OCI-LY7 (cell line): ENCODE results near the gene SCGB1D1. TPM values are rescaled to one million over a fixed set of nuclear protein-coding genes. Genes with fewer than 3 reads are reported as not detected.

Experiments
- BruUV-seq: library from RNA; stranded (reverse); fragments of 400-500 nt; replicated peaks from 2 replicates; lab custom pipeline; 2021; lab: Mats Ljungman, UMichigan
- CTCF ChIA-PET: fragments of 300-600 bp; sonication (Branson Sonifier 250); formaldehyde crosslinking; loops from one replicate; lab custom pipeline; 2022; ENCODE audit warnings: antibody characterized with exemption; ENCODE audit not compliant: unreplicated experiment; lab: Charles Lee
- POLR2A ChIA-PET: fragments of 300-600 bp; sonication (Branson Sonifier 250); formaldehyde crosslinking; loops from one replicate; lab custom pipeline; 2022; ENCODE audit warnings: antibody characterized with exemption; lab: Charles Lee
- DNase-seq: peaks from one replicate; pipeline ENCODE4 v3.0.0-alpha.2; 2015; ENCODE audit warnings: low spot score
- H2AFZ ChIP-seq: fragments of 200-600 bp; sonication (generic), shearing (Covaris generic); 2 replicates; pipeline ENCODE4 v1.6.1; 2014; ENCODE audit warnings: mild to moderate bottlenecking, antibody characterized with exemption, low read length, moderate library complexity
- H3K27ac ChIP-seq: fragments of 200-600 bp; sonication (generic); 2 replicates; pipeline ENCODE4 v1.5.1; 2014; ENCODE audit warnings: mixed run types, low read depth, mild to moderate bottlenecking, moderate library complexity, low read length, inconsistent platforms; ENCODE audit not compliant: poor library complexity, severe bottlenecking
- H3K36me3 ChIP-seq: fragments of 200-600 bp; sonication (generic); 2 replicates; pipeline ENCODE4 v1.6.1; 2014; ENCODE audit warnings: mild to moderate bottlenecking, antibody characterized with exemption, low read length, moderate library complexity, mixed read lengths; ENCODE audit not compliant: insufficient read depth
- H3K4me1 ChIP-seq: fragments of 200-600 bp; sonication (generic); 2 replicates; pipeline ENCODE4 v1.5.1; 2014; ENCODE audit warnings: mild to moderate bottlenecking, low read length; ENCODE audit not compliant: insufficient read depth, poor library complexity, severe bottlenecking
- H3K4me2 ChIP-seq: fragments of 200-600 bp; sonication (generic); 2 replicates; pipeline ENCODE4 v1.6.1; 2014; ENCODE audit warnings: mild to moderate bottlenecking, low read length
- H3K4me3 ChIP-seq: fragments of 200-600 bp; sonication (generic); 2 replicates; pipeline ENCODE4 v1.5.1; 2014; ENCODE audit warnings: mild to moderate bottlenecking, low read depth, low read length; ENCODE audit not compliant: poor library complexity, severe bottlenecking
- H3K79me2 ChIP-seq: fragments of 200-600 bp; sonication (generic); 2 replicates; pipeline ENCODE4 v1.6.1; 2016; ENCODE audit warnings: low read depth, mild to moderate bottlenecking, low read length, moderate library complexity, mixed read lengths; ENCODE audit not compliant: insufficient read depth
- H3K9me2 ChIP-seq: fragments of 200-600 bp; sonication (generic); 2 replicates; pipeline ENCODE4 v1.6.1; 2016; ENCODE audit warnings: mild to moderate bottlenecking, low read length, mixed read lengths; ENCODE audit not compliant: insufficient read depth
- H3K9me3 ChIP-seq: fragments of 200-600 bp; sonication (generic); 2 replicates; pipeline ENCODE4 v1.6.1; 2014; ENCODE audit warnings: mild to moderate bottlenecking, mixed run types, low read length, mixed read lengths
- H4K20me1 ChIP-seq: fragments of 200-600 bp; sonication (generic); 2 replicates; pipeline ENCODE4 v1.6.1; 2014; ENCODE audit warnings: mild to moderate bottlenecking, antibody characterized with exemption, low read length, moderate library complexity, mixed read lengths; ENCODE audit not compliant: insufficient read depth
- EZH2phosphoT487 ChIP-seq: fragments of 200-600 bp; sonication (generic); IDR thresholded peaks from 2 replicates; pipeline ENCODE4 v1.6.1; 2018; ENCODE audit warnings: low read depth, borderline replicate concordance, mild to moderate bottlenecking, mixed run types, antibody characterized with exemption, low read length, moderate library complexity, mixed read lengths
- intact Hi-C: fragments of 100-400 bp; cut with micrococcal nuclease; formaldehyde crosslinking; loops from one replicate; pipeline ENCODE4 v1.10.0; 2022; ENCODE audit not compliant: unreplicated experiment
- total RNA-seq, 2 experiments: library from RNA; depleted of rRNA in 1 of 2; stranded (reverse); fragments of >200 nt in 1 of 2; shearing (Covaris generic) in 1 of 2; gene quantifications; 2 replicates each; pipeline ENCODE4 v1.2.3, GENCODE V29; 2014 to 2022
- TF ChIP-seq, protein P1 (sequence below): fragments of 200-600 bp; sonication (generic); conservative IDR thresholded peaks from 2 replicates; pipeline ENCODE4 v1.5.1; 2014; ENCODE audit warnings: mild to moderate bottlenecking, antibody characterized with exemption, low read length, moderate library complexity, mixed read lengths

Gene SCGB1D1
- total RNA-seq, 2 experiments from 2014 or later, result not detected

DNA sequence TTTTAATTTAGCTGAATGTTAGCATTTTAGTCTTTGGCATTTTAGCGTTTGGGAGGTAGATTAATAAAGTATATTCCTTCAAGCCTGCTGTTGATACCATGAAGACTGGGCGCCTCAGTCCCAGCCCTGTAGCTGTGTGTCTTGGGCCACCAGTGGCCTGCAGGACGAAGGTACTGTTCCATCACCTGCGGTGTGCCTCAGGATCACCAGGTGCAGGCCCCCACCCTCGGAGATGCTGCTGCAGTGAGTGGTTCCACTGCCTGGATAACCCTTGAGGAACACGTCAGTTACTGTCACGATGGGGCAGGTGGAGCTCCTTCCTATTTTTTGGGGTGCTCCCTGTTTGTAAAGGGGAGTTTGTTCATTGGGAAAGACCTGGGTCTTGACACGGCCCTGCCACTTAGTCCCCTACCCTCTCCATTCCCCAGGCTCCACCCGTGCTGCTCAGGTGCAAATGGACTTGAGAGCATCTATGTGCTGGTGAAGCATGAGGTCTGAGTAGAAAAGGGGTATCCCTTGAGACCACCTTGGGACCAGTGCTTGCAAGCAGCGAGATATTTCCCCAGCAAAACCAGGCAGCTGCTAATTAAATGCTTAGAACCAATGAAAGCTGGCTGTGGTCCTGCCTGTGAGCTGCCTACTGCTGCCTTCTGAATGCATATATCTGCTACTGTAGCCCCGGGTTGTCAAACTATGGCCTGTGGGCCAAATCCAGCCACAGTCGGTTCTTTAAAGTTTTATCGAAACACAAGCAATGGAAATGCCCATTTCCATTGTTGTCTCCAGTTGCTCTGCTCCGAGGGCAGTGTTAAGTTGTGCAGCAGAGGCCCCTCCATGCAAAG lies 37.5 kb upstream of the SCGB1D1 start:
- intact Hi-C loops, result no loop called here
- no peaks in the 10 kb centered on the region for H3K4me1 ChIP-seq
- DNase-seq, result no peak
- H3K27ac ChIP-seq, result no peak overlapping the region
- ChIA-PET CTCF (no interaction called here), POLR2A (no interaction called here)
- H3K4me2 ChIP-seq, result no peak overlapping the region
- no peaks in the 10 kb centered on the region for H3K9me3 ChIP-seq
- H3K9me2 ChIP-seq, result no peaks in the 10 kb centered on the region
- no peak overlapping the region for H3K4me3 ChIP-seq
- no peaks in the 10 kb centered on the region for H3K79me2 ChIP-seq
- TF ChIP-seq, protein P1, sequence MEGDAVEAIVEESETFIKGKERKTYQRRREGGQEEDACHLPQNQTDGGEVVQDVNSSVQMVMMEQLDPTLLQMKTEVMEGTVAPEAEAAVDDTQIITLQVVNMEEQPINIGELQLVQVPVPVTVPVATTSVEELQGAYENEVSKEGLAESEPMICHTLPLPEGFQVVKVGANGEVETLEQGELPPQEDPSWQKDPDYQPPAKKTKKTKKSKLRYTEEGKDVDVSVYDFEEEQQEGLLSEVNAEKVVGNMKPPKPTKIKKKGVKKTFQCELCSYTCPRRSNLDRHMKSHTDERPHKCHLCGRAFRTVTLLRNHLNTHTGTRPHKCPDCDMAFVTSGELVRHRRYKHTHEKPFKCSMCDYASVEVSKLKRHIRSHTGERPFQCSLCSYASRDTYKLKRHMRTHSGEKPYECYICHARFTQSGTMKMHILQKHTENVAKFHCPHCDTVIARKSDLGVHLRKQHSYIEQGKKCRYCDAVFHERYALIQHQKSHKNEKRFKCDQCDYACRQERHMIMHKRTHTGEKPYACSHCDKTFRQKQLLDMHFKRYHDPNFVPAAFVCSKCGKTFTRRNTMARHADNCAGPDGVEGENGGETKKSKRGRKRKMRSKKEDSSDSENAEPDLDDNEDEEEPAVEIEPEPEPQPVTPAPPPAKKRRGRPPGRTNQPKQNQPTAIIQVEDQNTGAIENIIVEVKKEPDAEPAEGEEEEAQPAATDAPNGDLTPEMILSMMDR, result no peak
- TF ChIP-seq EZH2phosphoT487, result no peak
- peaks cover 64% of the 10 kb centered on the region for H3K36me3 ChIP-seq
- H2AFZ ChIP-seq, result no peak overlapping the region
- H4K20me1 ChIP-seq, result no peaks in the 10 kb centered on the region; the same call in 1 of the 2 replicates
- no TSS peak for BruUV-seq

DNA sequence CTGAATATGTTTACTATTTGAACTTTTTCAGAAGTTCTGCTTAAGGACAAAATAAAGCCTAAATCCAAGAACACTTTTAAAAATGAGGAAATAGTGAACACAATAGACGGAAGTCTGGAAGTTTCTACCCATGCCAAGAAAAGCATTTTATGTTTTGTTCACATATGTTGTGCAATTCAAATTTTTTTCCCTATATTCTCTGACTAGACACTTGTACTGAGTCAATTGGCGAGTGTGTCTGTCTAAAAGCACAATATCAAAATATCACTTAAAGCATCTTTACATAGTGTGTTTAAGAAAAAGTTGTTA lies 37.0 kb upstream of the SCGB1D1 start:
- Histone ChIP-seq H3K4me1 (no peaks in the 10 kb centered on the region), H3K9me2 (no peaks in the 10 kb centered on the region), H3K36me3 (peaks cover 58% of the 10 kb centered on the region), H3K4me3 (no peak overlapping the region), H2AFZ (no peak overlapping the region), H3K4me2 (no peak overlapping the region), H3K9me3 (no peaks in the 10 kb centered on the region), H4K20me1 (no peaks in the 10 kb centered on the region), H3K27ac (no peak overlapping the region), H3K79me2 (no peaks in the 10 kb centered on the region)
- TF ChIP-seq, protein P1, result no peak
- CTCF ChIA-PET, result no interaction called here
- DNase-seq, result no peak
- intact Hi-C loops, result no loop called here
- POLR2A ChIA-PET, result no interaction called here
- BruUV-seq, result no TSS peak

DNA sequence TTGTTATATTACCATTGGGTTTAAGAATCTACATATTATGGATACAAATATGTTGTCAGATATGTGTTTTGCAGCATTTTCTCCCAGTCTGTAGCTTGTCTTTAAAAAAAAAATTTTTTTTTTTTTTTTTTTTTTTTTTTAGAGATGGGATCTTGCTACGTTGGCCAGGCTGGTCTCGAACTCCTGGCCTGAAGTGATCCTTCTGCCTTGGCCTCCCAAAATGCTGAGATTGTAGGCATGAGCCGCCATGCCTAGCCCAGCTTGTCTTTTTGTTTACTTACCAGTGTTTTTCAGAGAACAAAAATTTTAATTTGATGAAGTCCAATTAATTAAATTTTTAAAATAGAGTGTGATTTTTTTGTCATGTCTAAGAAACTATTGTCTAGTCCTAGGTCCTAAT lies 36.4 kb upstream of the SCGB1D1 start:
- TF ChIP-seq, protein P1, result no peak
- no peak for TF ChIP-seq EZH2phosphoT487
- POLR2A ChIA-PET, result interaction anchor here (0.5 kb wide), 1 partner anchor 253 kb away, joined by 5 read pairs; no protein-coding TSS in a partner anchor
- Histone ChIP-seq H3K79me2 (no peaks in the 10 kb centered on the region), H3K9me3 (no peaks in the 10 kb centered on the region), H3K4me2 (no peak overlapping the region), H3K4me3 (no peak overlapping the region), H3K9me2 (no peaks in the 10 kb centered on the region), H3K36me3 (peaks cover 52% of the 10 kb centered on the region), H2AFZ (no peak overlapping the region), H3K4me1 (no peaks in the 10 kb centered on the region), H3K27ac (no peak overlapping the region), H4K20me1 (no peaks in the 10 kb centered on the region)
- intact Hi-C loops, result no loop called here
- TSS peak; percentile 53 for BruUV-seq
- CTCF ChIA-PET, result no interaction called here
- no peak for DNase-seq
